ENCODE measurements around the gene DNER. TPM values are rescaled to one million over a fixed set of nuclear protein-coding genes. Genes with fewer than 3 reads are reported as not detected.

Gene DNER
- total and polyA plus RNA-seq, 10 of the 15 experiments (the other 5 are each of a cell fraction or from before 2014, with no cell fraction given): 0.04 to 0.08 (median 0.07) TPM; not detected in 7

- ChIA-PET SMC1A (ENCODE audit: uncharacterized antibody, unreplicated experiment) (no interaction called here), POLR2A (no interaction called here), RAD21 (ENCODE audit: unreplicated experiment) (no interaction called here), CTCF (no interaction called here)
- Histone ChIP-seq H3K79me2 (ENCODE audit: control insufficient read depth, insufficient read depth, low read length) (no peaks in the 10 kb centered on the region), H3K4me1 (ENCODE audit: control insufficient read depth, insufficient read depth, low read length) (no peaks in the 10 kb centered on the region), H4K20me1 (ENCODE audit: control insufficient read depth, insufficient read depth) (no peaks in the 10 kb centered on the region), H3K9me3 (replicated peaks; ENCODE audit: control insufficient read depth, insufficient read depth, low read length) (no peaks in the 10 kb centered on the region), H3K4me2 (ENCODE audit: control insufficient read depth, insufficient read depth) (no peak overlapping the region), H3K4me3 (no peak overlapping the region), H3K27me3 (replicated peaks in 1 of 2; ENCODE audit: control insufficient read depth in 2 of 2, insufficient read depth in 2 of 2, low read length in 1 of 2) (no peaks in the 10 kb centered on the region), H3K36me3 (ENCODE audit: control insufficient read depth in 2 of 2, insufficient read depth in 2 of 2, low read length in 1 of 2) (no peaks in the 10 kb centered on the region), H3K27ac (ENCODE audit: control insufficient read depth, insufficient read depth) (no peak overlapping the region), H2AFZ (ENCODE audit: control insufficient read depth, low read depth, low read length) (no peak overlapping the region), H3K9ac (ENCODE audit: control insufficient read depth, insufficient read depth, low read length) (no peak overlapping the region)
- in situ Hi-C loops (cut with MboI) (no loop called here), intact Hi-C loops (cut with micrococcal nuclease; ENCODE audit: unreplicated experiment) (no loop called here)
- FAIRE-seq: no peak
- no peak for DNase-seq (ENCODE audit: low read depth, low spot score)
- no peak for ATAC-seq
- TF ChIP-seq NR2C1 (IDR thresholded peaks at IDR 0.05) (no peak), SREBF2 (IDR thresholded peaks at IDR 0.05; ENCODE audit: low read length) (no peak), MXI1 (IDR thresholded peaks at IDR 0.05; ENCODE audit: low read depth, low read length) (no peak), NFXL1 (IDR thresholded peaks at IDR 0.05; ENCODE audit: borderline replicate concordance) (no peak), SPI1 (IDR thresholded peaks at IDR 0.05; ENCODE audit: borderline replicate concordance, insufficient read depth, low read depth, low read length) (no peak), SUZ12 (IDR thresholded peaks at IDR 0.05; ENCODE audit: unreplicated experiment) (no peak), STAT3 (IDR thresholded peaks at IDR 0.05; ENCODE audit: low read depth, low read length) (no peak), NFYB (IDR thresholded peaks at IDR 0.05; ENCODE audit: insufficient read depth, low read depth, low read length) (no peak), FOS (IDR thresholded peaks at IDR 0.05; ENCODE audit: borderline replicate concordance, extremely low read depth, insufficient read length) (no peak), EGR1 (IDR thresholded peaks at IDR 0.05; ENCODE audit: borderline replicate concordance in 1 of 2, low read depth in 2 of 2, low read length in 2 of 2) (no peak), EED (IDR thresholded peaks at IDR 0.05; ENCODE audit: low read depth) (no peak), BACH1 (IDR thresholded peaks at IDR 0.05; ENCODE audit: borderline replicate concordance) (no peak), USF1 (IDR thresholded peaks at IDR 0.05; ENCODE audit: borderline replicate concordance, extremely low read length, insufficient read depth, low read depth, low read length) (no peak), RAD51 (IDR thresholded peaks at IDR 0.05) (no peak), POLR2AphosphoS2 (IDR thresholded peaks at IDR 0.05; ENCODE audit: low read depth, low read length) (no peak)
- TF ChIP-seq, protein P1, sequence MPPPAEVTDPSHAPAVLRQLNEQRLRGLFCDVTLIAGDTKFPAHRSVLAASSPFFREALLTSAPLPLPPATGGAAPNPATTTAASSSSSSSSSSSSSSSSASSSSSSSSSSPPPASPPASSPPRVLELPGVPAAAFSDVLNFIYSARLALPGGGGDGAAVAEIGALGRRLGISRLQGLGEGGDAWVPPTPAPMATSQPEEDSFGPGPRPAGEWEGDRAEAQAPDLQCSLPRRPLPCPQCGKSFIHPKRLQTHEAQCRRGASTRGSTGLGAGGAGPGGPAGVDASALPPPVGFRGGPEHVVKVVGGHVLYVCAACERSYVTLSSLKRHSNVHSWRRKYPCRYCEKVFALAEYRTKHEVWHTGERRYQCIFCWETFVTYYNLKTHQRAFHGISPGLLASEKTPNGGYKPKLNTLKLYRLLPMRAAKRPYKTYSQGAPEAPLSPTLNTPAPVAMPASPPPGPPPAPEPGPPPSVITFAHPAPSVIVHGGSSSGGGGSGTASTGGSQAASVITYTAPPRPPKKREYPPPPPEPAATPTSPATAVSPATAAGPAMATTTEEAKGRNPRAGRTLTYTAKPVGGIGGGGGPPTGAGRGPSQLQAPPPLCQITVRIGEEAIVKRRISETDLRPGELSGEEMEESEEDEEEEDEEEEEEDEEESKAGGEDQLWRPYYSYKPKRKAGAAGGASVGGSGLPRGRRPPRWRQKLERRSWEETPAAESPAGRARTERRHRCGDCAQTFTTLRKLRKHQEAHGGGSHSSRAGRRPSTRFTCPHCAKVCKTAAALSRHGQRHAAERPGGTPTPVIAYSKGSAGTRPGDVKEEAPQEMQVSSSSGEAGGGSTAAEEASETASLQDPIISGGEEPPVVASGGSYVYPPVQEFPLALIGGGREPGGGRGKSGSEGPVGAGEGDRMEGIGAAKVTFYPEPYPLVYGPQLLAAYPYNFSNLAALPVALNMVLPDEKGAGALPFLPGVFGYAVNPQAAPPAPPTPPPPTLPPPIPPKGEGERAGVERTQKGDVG (CRISPR knock-in tag; IDR thresholded peaks at IDR 0.05): no peak
- TF ChIP-seq, protein P2, sequence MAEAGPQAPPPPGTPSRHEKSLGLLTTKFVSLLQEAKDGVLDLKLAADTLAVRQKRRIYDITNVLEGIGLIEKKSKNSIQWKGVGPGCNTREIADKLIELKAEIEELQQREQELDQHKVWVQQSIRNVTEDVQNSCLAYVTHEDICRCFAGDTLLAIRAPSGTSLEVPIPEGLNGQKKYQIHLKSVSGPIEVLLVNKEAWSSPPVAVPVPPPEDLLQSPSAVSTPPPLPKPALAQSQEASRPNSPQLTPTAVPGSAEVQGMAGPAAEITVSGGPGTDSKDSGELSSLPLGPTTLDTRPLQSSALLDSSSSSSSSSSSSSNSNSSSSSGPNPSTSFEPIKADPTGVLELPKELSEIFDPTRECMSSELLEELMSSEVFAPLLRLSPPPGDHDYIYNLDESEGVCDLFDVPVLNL (IDR thresholded peaks at IDR 0.05; ENCODE audit: low read depth, low read length): no peak
- 6% methylated on average over 7 of the region's 7 CpGs for WGBS (ENCODE audit: insufficient coverage, insufficient replicate concordance, low lambda C conversion rate, missing lambda C conversion rate)
- no TSS peak for BruUV-seq (replicated peaks)
Observed at GRCh38 chr2:229335877-229336346, 378.4 kb downstream of the DNER start.
